ENCODE measurements around the gene PI16.
A peak's percentile ranks its signal among the peaks of the same experiment; 100 is the strongest.

PI16 gene

DNA sequence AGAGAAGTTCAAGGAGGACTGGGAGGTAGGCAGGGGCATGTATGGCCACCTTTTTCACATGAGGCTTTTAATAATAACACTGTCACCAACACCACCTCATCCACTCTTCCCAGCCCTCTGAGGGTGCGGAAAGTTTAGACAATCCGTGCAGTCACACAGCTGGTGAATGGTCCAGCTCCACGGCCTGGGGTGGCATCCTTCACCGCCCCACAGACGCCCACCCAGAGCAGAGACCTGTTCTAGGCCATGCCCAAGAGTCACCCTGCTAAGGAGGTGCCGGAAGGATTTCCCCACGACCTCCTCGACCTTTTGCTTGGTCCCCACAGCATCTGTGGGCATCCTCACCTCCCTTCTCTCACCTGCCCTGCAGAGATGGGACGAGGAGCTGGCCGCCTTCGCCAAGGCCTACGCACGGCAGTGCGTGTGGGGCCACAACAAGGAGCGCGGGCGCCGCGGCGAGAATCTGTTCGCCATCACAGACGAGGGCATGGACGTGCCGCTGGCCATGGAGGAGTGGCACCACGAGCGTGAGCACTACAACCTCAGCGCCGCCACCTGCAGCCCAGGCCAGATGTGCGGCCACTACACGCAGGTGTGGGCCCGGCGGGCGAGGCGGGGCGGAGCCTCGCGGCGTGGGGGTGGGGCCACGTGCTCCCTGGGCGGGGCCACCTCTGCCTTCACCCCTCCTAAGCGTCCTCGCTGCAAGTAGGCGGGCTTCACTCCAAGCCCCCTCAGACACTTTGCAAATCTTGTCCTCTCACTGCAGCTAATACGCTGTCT lies 4.4 kb downstream of the PI16 start:
- DNase-seq = no peak

DNA sequence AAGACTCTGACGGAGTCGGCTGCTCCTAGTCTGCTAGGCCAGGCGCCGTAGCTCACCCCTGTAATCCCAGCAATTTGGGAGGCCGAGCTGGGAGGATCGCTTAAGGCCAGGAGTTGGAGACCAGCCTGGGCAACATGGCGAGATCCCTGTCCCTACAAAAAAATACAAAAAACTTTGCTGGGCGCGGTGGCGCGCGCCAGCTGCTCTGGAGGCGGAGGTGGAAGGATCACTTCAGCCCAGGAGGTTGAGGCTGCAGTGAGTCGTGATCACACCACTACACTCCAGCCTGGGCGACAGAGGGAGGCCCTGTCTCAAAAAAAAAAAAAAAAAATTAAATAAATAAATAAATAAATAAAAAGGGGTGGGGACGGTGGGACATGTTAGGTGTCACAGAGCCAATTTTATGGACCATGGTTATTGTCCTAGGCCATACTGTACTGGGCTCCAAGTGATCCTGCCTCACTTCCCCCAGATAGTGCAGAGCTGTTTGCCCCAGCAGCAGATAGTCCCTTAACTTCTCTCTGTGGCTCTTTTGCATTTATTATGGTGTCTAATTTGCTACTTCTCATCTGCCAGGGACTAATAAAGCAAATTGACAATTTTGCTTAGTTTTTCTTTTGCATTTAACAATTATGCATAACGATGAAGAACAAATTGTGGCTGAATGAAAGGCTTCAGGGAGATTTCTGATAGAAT lies 5.2 kb downstream of the PI16 start:
- no peak for DNase-seq

DNA sequence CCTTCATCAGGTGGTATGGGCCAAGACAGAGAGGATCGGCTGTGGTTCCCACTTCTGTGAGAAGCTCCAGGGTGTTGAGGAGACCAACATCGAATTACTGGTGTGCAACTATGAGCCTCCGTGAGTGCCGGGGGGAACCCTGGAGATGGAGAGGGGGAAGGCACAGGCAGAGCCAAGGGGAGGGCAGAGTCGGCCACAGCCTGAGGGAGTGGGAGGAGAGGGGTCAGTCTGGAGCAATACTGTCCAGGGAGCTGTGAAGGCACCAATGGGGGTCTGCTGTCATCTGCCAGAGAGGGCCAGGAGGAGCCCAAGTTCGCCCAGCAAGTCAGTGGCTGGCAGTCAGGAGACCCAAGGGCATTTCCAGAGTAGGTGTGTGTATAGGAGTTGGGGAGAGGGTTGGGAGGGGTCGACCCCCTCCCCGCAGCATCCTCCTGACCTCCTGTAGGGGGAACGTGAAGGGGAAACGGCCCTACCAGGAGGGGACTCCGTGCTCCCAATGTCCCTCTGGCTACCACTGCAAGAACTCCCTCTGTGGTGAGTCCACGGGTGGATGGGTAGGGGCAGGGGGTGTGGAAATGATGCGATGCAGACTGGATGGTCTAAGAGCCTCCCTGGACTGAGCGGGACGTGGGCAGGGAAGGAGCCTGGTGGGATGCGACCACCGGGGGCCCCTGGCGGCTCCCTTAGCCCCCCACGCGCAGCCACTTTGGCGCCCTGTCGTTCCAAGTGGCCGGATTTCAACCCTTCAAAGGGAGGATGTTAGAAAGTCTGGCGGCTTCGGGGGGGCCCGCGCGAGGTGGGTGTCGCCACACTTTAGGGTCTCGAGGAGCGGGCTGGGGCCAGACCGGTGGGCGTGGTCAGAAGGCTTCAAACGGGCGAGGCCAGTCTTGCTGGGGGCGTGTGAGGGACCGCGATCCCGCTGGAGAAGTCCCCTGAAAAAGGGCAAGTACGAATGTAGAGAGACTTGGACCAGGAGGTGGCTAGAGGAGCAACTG lies 7.2 kb downstream of the PI16 start:
- DNase-seq = no peak

DNA sequence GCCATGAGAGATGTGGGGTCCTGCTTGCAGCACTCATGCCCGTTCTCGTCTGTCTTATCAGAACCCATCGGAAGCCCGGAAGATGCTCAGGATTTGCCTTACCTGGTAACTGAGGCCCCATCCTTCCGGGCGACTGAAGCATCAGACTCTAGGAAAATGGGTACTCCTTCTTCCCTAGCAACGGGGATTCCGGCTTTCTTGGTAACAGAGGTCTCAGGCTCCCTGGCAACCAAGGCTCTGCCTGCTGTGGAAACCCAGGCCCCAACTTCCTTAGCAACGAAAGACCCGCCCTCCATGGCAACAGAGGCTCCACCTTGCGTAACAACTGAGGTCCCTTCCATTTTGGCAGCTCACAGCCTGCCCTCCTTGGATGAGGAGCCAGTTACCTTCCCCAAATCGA lies 8.3 kb downstream of the PI16 start:
- peak; percentile 85 for DNase-seq

DNA sequence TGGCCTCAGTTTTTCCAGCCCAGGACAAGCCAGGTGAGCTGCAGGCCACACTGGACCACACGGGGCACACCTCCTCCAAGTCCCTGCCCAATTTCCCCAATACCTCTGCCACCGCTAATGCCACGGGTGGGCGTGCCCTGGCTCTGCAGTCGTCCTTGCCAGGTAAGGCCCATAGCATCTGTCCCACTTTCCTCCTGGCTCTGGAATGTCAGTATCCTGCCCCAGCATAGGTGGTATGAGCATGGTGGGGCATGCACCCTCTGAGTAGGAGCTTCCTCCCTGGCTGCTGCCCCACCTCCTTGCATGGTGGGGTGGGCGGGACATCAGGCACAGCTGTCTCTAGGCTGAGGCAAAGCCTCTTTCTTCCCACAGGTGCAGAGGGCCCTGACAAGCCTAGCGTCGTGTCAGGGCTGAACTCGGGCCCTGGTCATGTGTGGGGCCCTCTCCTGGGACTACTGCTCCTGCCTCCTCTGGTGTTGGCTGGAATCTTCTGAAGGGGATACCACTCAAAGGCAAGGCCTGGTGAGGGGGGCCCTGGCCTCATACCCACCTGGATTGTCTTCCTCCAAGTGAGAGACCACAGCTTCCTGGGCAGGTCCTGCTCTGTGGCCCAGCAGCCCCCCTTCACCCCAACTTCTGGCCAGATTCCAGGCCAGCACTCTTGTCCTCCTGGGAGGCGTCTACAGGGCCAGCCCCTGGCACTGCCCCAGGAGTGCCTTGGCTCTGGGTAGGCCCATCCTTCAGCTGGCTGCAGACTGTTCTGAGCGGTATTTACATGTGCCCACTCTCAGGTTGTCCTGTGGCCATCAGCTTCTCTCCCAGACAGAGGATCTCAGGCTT lies 9.1 kb downstream of the PI16 start:
- no peak for DNase-seq

DNA sequence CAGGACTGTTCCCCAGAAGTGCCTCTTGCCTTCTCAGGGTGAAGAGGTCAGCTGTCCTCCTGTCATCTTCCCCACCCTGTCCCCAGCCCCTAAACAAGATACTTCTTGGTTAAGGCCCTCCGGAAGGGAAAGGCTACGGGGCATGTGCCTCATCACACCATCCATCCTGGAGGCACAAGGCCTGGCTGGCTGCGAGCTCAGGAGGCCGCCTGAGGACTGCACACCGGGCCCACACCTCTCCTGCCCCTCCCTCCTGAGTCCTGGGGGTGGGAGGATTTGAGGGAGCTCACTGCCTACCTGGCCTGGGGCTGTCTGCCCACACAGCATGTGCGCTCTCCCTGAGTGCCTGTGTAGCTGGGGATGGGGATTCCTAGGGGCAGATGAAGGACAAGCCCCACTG lies 9.8 kb downstream of the PI16 start:
- DNase-seq = no peak

DNA sequence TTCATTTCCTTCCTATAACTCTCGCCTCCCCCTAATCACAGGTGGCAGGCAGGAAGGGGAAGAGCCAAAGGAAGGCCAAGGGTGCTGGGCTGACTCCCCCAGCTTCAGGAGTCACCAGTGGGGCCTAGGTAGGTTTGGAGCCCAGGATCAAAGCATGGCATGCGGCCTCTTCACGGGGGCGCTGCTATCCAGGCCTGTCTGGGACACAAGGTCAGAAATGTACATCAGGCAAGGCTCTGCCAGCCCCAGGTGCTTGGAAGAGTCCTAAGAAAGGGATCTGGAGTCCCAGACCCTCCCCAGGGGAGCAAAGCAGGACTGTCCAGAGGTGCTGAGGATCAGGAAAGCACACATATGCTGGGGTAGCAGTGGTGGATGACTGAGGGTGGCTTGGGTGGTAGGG lies 10.4 kb downstream of the PI16 start:
- DNase-seq = no peak

DNA sequence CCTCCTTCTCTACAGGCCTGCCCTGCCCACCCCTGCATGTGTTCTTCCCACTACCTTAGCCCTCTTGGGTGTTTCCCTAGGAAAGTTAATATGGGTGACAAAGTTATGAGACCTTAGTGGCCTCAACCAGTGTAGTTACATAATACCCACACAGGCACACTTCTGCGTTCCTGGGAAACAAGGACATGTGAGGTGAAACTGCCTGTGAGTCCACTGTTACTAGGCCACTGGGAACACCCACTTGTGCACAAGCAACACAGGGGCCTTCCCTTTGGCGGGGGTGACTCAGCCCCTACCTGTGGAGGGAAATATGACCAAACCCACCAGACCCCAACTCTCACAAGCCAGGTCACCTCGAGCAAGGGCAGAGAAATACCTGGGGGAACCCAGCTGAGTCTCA lies 12.8 kb downstream of the PI16 start:
- no peak for DNase-seq

DNA sequence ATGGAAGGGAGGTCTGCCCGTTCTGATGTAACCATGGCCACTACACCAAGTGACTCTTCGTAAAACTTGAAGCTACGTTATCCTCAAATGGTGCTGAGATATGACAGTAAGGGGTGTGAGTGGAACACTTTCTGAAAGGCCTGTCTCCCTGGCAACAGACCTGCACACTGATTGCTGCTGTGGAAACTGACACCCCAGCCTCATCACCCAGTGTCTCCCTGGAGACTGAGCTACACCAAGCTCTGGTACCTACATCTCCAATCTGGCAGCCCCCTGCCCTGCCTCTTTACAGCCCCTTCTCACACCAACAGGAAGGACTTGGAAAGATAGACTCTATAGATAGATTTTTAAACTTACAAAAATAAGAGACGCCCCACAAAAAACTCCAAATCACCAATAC lies 13.2 kb downstream of the PI16 start:
- DNase-seq = no peak

DNA sequence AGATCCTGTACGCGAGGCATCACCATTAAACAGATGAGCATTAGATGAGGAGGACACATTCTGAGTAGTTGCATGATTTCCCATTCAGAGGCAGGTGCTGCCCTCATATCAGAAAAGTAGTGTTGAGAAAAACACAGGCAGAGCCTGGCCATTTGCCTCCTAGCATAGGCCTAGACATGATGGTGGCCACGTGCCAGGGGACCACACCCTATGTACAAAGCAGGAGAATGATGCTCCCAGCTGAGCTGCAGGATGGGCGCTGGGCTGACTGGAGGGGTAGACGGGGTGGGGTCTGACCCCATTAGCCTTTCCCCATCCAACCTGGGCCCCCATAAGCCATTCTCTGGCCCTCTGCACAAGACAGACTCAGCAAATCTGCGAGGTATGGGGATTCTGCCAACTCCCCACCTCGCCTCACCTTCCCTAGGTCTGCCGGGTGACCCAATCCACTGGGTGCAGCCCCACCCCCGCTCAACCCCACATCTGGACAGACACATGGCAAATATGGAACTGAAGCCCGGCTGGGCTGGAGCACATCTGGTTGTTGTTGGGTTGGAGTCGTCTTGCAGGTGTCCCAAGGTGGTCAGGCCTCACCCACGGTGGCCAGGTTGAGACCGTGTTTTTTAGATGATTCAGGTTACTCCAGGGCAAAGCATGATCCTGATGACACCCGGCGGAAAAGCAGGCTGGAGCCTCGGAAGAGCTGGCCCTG lies 13.9 kb downstream of the PI16 start:
- no peak for DNase-seq

DNA sequence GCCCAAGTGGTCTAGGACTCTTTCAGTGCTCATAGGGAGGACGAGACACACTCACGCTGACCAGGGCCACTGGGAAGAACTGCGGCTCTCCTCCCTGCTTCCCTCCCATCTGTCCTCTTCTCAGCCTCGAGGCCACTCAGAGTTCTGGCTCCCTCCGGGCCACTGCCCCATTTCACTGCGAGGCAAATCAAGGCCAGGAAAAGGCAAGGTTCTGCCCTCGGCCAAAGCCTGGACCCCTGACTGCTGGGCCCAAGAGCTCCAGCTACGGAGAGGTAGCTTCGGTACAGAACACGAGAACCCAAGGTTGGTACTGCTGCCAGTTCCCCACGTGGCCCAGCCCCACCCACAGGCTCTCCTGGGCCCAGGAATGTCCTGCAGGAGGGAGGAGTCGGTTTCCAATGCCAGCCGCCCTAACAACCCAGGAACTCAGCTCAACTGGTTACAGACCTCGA lies 14.7 kb downstream of the PI16 start:
- DNase-seq = no peak

DNA sequence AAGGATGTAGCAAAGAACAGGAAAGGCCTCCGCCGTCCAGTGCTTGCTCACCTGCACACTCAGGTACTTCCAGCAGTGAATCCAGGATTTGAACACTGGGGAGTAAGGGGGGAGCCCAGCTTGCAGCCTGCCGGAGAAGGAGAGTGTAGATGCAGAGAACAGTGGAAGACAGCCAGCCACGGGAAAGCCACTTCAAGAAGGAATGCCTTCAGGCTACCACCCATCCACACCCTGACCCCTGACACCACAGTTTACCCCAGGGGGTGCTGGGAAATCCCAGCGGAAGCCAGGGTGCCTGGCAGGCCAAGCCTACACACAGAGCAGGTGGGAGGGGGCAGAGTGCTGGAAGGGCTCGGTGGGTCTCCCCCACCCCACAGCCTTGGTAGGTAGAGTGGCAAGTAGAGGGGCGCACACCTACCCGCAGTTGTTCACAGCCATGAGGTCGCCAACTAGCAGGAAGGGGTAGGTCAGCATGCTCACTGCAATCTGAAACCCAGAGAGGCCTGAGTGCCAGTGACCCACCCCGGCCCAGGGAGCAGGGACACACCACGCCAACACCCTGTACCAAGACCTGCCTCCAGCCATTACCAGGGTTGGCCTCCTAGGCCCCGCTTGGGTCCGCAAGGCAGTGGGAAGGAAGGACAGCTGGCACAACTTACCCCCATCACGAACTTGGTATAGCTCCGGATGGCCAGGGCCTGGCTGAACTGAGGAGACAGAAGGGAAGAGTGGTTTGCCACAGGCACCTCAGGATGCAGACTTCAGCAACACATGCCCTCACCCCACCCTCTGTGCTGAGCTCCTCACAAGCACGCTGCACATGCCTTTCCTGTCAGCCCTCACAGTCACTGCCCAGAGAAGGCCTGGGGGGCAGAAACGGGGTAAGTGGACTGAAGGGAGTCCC lies 15.7 kb downstream of the PI16 start:
- DNase-seq = no peak

DNA sequence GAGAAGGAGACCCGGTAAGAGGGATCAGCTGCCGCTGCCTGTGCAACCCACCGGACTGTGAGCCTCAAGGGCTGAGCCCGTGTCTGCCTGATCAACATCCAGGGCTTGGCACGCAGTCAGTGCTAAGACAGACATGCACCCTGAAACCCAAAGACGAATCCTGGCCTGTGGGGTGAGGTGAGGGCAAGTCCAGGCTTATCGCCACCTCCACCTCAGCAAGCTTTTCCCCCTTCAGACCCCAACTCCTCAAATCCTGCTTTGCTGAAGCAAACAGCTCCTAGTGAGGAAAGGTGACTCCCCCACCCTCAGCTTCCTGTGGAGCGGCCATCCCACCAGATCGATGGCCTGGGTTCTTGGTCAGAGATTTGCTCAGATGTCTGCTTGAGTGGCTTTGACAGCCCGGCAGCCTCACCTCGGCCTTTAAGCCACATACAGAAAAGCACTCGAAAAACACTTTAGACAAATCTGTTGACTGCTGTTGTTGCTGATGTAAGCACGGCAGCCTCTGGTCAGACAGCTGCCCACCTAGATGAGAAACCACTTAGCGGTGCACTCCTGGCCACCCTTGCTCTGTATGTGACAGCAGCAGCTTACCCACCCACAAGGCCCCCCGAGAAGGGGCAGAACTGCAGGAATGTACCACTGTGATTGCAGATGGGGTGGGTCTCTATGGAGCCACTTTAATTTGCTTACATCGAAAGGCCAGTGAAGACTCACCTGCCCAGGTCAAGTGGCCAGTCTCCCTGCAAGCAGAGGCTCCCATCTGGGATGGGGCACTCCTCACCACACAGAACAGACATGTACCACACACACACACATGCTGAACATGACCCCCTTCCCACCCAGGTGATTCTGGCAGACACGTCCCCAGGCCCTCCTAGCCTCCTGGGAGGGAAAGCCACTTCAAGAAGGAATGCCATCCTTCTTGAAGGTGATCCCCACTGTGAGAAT lies 16.6 kb downstream of the PI16 start:
- DNase-seq = no peak

DNA sequence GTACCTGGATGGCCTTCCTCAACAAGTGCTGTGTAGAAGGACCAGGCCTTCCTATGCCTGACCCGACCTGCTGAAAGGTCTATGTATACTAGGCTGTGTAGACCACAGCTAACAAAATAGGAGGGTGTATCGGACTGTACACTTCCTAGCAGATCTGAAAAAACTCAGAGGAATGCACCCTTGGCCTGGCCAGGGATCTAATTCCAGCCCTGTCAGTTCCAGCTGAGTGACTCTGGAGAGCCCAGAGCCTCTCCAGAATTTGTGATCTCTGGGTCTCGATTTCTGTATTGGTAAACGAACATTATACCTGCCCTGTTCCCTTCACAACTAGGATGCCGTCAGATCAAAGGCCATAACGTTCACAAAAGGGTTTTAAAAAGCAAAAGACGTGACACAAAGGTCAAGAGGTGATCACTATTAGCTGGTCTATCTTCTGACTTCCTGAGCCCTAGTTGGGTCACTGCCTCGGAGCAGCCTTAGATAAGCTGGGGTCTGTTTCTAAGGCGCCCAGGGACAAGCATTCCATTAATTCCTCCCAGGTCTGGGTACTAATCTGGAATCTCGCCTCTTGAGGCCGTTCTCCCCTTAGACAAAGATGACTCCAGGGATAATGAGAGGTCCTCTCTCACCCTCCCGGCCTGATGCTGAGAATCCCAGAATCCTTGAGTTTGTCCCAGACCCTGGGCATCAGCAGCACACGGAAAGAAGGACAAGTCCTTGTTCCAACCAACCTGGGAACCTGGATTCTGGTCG lies 17.6 kb downstream of the PI16 start:
- no peak for DNase-seq

DNA sequence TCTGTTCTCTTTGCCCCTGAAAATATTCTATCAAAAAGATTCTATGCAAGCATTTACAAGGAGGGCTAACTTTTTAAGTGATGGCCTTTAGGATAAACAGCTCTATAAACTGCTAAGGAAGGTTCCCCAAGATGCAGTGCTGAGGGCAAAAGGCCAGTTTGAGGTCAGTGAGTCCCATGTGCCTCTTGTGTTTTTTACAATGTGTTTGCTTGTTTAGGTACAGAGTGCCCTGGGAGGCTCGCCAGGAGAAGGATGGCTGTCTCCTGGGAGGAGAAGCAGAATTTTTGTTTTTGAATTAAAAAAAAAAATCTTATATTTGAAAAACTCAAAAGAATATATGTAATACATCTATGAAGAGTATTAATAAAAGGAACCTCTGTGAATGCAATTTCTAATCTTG lies 18.7 kb downstream of the PI16 start:
- no peak for DNase-seq

DNA sequence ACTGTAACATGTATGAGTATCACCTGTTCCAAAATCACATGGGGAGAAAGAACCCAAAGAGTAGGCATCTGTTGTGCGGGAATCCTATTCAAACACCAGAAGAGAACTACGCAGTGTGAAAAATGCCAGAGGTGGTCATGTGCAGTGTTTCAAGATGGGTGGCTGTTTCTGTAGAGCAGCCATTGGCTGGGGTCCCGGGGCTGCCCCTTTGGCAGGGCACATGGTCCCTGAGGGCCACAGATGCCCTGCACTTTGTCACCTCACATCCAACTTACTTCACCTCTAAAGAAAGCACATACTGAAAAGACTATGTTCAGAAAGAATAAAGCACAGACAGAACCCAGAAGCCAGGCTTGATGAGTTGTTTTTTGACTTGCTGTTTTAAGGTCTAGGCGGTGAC lies 19.1 kb downstream of the PI16 start:
- DNase-seq = no peak

DNA sequence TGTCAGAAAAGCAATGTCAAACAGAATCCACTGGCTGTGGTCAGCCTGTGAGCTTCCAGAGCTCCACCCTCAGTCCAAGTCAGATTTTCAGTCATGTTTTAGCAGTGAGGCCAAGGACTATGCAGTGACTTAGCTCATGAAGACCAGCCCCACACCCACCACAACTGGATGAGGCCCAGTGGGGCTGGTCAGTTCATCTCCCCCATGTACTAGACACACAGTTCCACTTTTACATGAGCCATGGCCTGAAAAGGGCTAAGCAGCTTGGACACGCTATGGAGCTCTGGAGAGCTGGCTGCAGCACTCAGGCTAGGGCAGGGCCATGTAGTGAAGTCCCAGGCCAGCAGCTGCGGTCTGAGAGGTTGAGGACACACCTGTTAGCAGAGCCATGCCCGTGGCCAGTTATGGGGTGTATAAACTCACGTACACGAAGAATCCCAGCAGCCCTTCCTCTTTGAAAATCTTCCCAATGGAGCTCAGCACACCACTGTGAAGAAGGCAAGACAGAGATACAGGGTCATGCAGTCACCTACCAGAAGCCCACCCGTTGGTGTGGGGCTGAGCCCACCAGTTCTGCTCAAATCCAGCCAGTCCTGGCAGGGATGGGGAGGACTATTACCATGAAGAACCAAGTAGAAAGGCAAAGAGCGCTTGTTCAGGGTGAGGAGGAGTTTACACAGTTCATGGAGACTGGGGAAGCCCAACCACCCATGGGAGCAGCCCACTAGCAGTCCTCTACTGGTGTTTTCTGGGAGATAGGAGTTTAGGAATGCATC lies 20.9 kb downstream of the PI16 start:
- no peak for DNase-seq

DNA sequence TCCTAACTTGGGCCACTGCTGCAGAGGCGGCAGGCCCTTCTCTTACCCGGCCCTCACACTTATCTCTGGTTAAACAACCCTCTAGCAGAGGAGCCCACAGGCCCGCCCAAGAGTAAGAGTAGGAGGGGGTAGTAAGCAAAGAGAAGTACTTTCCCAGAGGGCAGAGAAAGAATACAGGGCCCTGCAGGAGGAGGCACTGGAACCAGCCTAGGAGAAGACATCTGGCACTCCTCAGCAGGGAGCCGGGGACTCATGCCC lies 21.4 kb downstream of the PI16 start:
- DNase-seq = no peak

Measured in activated naive CD4-positive, alpha-beta T cell treated with Interleukin-2 at 50 U/mL for 16 hours (primary cell).